Endothelial cell of hepatic sinusoid (primary cell): ENCODE measurements around the gene BMPR1B.

Experiments
- in situ Hi-C: cut with HindIII; loops from 2 replicates; pipeline ENCODE4 v1.10.0; 2017; ENCODE audit warnings: low sequenced_read_pairs

BMPR1B gene

DNA sequence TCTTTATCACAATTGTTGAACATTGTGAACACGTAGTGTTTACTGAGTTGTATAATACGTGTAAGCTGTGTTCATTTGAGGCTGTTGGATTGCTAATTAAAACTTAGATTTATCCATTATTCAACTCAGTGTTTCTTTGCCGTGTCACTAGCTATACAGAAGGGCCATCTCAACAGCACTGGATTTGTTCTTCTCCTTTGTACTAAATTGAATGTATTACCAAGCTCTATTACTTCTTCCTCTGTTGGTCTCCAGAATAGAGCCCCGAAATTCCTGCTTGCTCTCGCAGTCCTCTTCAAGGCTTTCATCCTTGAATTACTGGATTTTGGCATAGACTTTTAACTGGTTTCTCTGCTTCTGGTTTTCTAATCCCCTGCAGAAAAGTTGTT is 182.8 kb downstream of the BMPR1B start:
- in situ Hi-C loops, result no loop called here

DNA sequence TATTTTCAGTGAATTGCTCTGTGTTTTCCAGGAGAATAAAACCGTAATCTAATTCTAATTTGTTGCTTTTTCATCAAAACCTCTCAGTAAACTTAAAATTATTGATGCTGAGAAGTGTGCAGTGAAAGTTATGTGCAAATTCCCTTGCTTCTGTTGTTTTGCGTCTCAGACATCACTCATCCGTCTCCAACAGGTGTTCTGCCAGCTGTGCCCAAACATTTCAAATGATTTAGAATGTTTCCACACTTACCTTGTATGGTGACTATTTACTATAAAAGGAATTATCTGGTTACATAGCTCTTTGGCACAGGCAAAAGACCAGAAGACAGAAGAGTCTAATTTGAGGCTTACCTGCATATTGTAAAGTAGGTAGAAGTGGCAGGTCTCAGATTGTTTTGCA is 184.0 kb downstream of the BMPR1B start:
- in situ Hi-C loops, result no loop called here

DNA sequence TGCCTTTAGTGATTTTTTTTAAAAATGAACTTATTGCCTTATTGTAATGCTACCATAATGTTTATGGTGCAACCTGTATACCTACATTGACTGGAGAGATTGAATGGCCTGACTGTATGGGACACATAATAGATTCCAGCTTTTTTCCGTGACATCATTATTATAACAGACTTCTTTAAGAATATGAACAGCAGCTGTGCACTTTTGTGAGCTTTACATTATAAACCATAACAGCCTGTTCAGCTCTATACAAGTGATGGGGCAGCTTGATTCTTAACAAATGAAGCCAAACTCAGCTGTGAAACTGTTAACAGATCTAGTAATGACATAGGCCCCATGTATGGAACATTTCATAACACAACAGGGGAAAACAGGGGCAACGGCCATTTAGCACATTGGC is 187.0 kb downstream of the BMPR1B start:
- in situ Hi-C loops, result no loop called here

DNA sequence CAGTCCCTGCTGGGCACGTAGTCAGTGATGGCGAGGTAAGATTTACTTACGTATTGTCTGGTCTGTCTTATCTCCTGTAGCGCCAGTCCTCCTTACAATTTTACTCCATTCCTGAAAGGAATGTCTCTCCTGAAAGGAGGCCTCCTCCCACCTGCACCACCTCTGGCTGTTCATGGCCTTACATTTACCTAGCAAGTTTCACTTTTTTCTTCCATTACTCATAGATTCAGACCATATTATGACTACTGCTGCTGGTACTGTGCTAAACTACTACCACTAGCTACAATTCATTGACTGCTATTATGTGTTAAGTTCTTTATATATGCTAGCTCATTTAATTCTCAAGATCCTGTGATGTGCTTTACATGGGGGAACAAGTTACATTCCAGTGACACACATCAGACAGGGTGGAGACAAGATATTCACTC is 189.9 kb downstream of the BMPR1B start:
- in situ Hi-C loops, result no loop called here

DNA sequence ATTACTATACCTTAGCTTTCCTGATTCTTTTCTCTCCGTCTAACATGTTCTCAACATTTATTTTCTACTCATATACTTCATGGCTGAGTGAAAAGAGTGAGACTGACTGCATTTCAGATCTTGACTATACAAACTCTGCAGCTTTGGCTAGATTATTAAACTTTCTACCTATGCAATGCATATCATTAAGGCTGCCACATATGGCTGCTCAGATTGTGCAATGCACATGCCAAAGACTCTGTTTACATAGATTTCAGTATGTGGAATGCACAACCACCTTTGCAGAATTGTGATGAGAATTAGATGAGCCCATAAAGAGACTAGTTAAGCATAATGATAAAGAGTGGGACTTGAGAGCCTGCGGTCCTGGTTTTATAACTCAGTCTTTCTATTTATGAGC is 196.5 kb downstream of the BMPR1B start:
- in situ Hi-C loops, result no loop called here

DNA sequence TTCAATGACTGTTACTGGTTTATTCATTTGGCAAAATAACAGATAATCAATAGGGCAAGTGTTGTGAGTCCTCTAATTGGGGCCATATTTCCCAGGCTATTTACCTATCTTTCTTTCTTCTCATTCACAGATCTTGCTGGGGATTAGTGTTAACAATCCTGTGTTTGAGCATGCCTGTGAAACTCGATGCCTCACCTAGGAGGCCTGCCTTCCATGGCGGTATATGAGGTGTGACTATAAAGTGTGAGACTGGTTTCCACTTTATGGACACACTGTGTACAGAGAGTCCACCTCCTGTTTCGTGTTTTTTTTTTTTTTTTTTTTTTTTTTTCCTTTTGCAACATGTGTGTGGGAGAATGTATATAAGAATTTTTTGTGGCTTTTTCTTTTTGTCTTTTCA is 199.3 kb downstream of the BMPR1B start:
- in situ Hi-C loops, result no loop called here

DNA sequence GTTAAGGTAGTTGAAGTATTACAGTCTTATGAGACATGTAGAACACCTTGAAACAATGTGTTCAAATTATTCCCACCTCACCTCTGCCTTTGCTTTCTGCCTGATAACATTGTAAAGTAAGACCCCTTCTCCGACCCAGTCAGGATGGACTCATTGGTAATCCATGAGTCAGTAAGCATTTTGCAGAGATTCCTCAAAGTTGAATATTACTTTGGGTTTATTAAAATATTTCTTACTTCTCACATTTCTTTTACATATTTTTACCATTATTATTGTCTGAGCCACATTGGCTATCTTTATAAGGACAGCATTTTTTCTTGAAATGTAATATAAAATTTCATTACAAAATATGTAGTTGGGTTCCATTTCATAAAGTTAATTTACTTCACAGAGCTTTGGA is 201.6 kb downstream of the BMPR1B start:
- in situ Hi-C loops, result no loop called here

DNA sequence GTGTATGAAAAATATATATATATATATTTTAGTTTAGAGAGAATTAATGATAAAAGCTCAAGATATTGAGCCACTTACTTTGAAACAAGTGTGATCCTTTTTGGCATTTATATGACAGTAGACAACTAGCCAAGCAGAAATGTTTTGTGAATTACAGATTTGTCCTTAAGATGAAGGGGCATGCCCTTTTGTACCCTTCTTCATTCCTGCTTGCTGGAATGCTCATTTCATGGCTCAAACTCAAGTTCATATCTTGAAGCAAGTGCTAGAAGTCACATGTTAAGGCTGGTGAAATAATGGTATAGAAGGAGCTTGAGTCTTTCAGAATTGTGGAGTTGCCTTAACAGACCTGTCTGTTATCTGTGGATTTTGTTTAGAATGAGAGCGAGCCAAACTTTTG is 203.0 kb downstream of the BMPR1B start:
- in situ Hi-C loops, result no loop called here

DNA sequence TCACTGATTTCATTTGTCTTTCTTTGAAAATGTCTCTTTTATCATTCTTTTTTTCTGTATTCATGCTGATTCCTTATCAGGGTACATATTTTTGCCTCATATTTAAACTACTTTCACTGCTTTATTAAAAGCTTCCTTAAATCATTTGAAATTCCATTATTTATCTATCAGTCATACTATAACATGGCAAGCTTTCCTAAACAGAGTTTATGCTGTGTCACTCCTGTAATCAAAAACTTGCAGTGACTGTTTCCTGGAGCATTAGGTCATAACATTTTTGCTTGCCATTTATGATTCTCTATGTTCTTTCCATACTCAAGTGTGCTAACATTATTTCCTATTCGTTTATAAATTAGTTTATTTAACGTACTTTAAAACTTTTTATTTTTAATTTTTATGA is 203.7 kb downstream of the BMPR1B start:
- in situ Hi-C loops, result no loop called here

DNA sequence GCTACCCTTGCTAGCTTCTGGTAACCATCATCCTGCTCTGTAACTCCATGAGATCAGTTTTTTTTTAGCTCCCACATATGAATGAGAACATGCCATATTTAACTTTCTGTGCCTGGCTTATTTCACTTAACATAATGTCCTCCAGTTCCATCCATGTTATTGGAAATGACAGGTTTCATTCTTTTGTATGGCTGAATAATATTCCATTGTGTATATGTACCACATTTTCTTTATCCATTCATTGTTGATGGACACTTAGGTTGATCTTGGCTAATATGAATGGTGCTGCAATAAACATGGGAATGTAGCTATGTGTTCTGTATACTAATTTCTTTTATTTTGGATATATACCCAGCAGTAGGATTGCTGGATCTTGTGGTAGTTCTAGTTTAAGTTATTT is 204.7 kb downstream of the BMPR1B start:
- in situ Hi-C loops, result no loop called here

DNA sequence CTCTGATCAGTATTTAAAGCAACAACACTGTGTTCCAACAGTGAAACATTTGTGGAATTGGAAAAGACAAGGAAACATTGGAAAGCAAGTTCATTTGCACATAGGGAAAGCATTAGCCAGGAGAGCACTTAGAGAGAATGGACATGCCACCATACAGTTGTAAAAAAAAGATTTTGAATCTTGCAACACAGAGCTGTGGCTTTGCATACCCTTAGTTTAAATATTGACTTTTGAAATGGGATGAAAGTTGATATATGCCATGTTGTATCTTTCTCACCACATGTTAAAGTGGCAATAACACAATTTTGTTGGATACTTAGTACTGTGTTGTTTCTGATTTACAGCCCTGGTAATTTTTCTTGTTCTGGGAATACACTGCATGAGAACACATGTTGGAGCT is 208.1 kb downstream of the BMPR1B start:
- in situ Hi-C loops, result no loop called here

DNA sequence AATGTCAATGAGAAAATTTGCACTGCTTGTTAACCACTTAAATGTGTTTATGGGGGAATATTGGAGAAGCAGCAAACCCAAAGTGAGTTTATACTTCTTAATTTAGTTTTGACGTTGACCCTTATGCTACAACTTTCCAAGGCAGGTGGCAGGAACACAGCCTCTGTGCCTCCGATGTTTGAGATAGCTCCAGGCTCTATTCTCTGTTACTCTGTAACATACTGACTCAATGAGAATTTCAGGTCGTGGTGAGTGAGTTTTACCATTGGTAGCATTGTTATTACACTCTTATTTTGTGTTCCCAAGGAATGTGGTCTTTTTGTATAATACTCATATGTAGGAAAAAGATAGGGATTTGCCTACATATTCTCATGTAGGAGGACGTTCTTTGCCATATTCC is 210.7 kb downstream of the BMPR1B start:
- in situ Hi-C loops, result no loop called here

DNA sequence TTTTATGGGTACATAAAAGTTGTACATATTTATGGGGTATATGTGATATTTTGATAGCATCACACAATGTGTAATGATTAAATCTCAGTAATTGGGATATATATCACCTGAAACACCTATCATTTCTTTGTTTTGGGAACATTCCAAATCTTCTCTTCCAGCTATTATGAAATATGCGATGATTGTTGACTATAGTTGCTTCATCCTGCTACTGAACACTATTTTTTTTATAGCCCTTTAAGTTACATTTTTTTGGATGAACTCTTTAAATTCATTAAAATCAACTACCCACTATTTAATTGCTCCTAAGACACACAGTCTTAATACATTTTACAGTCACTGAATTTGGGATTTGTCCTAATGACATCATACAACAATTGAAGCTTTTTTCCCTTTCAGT is 212.9 kb downstream of the BMPR1B start:
- in situ Hi-C loops, result no loop called here

DNA sequence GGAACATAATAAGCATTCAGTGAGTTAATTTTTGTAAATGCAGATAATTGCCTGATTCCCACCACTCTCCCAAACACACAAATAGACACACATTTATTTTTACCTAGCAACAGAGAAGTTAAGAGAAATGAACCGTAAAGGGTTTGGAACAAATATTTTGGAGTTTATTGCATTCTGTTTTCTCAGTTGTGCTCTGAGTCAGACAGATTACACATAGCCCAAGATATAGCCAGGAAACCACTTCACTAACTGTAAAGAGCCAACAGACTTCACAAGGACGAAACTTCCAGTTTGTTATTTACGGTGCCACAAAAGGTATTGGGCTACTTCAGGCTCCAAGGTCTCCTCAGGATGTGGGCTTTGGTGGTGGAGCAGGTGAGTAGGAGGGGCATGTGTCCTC is 217.0 kb downstream of the BMPR1B start:
- in situ Hi-C loops, result no loop called here

DNA sequence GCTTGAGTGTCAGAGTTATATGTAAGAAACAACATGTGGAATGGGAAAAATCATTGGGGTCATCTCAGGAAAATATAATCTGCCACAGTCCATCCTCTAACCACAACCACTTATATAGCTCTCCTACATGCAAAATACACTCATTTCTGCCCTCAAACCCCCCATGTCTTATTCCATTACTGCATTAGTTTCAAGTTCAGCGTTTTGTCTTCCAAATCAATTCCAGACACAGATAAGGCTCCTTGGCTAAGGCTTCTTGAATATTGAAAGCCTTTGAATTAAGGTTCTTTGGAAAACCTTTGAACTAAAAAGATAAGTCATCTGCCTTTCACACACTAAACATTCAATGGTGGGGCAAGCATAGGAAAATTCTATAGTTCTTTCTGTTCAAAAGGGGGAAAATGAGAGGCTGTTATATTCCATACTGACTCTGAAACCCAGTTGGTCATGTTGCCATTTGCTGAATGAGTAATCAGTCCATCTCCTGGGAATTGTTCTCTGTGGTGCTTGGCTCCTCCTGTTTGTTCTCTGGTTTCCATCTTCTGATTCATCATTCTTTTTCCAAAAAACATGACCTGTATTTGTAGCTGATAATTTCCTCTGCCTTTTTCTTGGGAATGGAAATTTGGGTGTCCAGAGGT is 218.7 kb downstream of the BMPR1B start:
- in situ Hi-C loops, result no loop called here

DNA sequence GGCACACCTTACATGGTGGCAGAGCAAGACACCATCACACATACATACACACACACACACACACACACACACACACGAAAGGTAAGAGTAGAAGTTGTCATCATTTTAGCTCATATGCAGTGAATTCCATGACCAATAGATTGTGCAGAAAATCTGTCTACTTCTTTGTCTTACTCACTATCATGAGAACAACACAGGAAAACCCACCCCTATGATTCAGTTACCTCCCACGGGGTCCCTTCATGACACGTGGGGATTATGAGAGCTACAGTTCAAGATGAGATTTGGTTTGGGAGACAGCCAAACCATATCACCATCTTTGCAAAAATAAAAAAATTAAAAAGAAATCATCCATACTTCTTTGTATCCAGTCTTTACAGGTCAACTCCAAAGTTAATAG is 221.1 kb downstream of the BMPR1B start:
- in situ Hi-C loops, result no loop called here

DNA sequence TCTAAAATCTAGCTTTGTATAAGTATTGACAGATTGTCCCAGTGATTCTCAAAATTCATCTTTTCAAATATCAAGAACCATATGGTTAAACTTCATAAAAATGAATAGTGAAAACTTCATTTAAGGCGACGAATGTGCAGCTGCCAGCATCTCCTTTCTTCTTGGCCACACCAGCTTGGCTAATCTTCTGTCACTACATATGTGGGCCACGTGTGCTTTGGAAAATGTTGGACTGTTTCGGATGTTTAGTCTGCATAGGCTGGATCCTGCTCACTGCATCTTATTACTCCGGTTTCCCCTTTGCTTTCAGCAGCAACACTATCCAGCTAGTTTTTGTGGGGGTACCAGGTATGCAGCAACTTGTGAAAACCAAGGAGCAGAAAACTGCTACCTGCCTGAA is 221.9 kb downstream of the BMPR1B start:
- in situ Hi-C loops, result no loop called here

DNA sequence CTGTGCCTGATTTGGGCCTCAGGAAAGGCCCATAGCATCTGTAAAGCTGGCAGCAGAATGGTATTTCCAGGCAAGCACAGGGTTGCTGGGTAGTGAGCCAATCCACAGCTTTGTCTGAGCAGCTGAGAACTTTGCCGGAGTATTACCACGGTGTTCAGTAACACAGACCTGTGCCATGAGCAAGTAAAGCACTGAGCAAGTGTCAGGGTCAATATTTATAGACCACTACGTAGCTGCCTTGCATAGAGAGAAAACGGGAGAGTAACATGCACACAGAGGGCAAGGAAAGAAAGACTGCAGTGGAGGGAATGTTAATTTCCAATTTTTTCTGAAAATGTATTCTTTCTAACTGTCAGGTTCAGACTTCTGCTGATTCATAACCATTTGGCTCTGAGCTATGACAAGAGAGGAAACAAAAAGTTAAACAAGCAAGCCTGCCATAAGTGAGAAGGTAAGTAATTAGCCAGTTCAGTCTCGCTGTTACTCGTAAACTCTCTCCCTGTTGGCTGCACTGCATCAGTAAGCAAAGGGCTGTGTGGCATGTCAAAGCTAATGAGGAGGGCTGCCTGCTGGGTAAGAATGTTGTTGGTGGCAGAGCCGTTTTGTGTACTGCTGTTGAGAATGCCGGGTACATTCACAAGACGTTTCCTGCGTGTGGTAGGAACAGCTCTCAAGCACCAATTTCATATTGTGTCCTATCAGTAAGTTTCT is 238.1 kb downstream of the BMPR1B start:
- in situ Hi-C loops, result no loop called here

DNA sequence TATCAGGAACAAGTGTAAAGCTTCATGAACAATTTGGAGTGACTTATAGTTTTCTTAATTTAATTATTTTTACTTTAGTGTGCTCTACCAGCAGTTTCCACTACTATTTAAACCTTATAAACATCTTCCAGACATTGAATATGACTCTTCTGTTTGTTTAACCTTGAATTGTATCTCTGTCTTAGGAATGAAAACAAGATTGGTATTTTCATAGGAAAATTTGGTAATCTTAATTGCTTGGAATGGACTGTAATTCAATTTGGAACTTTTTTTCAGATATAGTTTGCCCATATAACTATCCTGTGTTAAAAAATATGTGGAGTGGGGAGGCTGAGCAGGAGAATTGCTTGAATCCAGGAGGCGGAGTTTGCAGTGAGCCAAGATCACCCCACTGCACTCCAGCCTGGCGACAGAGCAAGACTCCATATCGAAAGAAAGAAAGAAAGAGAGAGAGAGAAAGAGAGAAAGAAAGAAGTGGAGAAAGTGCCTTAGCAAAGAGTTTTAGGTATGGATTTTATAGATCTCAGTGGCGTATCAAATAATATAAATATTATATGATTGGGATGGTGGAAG is 242.4 kb downstream of the BMPR1B start:
- in situ Hi-C loops, result no loop called here

DNA sequence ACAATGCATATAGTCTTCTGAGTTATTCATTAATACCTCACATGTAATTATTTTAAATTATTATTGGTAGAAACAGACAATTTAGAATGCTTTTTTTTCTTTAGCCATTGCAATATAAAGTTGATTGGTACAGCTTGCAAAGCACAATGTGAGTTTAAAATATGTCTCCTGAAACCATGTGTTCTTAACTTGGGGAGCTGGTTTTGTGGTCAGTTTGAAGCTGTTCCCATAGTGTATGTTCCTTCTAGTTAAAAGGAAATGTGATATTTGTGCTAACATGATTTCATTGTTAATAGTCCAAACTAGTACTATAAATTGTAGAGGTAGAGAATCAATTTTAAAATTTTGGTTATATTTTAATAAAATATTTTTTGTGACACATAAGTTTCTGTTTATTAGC is 247.2 kb downstream of the BMPR1B start:
- in situ Hi-C loops, result no loop called here

DNA sequence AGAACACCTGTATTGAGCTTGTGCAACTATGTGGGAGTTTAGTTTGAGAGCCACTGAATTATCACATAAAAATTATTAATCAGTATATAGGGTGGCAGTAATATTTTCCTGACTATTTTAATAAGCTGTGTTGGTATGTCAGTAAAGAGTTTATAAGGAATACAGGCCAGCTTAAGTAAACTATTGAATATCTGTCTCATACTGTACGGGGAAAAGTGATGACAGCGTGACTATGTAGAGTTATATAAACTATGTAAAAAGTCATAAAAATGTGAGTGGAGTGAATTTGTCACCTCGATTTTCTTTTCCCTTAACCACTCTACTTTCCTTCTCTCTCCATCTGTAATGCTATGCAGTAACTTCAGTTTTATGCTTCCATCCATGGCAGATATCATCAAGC is 250.2 kb downstream of the BMPR1B start:
- in situ Hi-C loops, result no loop called here

DNA sequence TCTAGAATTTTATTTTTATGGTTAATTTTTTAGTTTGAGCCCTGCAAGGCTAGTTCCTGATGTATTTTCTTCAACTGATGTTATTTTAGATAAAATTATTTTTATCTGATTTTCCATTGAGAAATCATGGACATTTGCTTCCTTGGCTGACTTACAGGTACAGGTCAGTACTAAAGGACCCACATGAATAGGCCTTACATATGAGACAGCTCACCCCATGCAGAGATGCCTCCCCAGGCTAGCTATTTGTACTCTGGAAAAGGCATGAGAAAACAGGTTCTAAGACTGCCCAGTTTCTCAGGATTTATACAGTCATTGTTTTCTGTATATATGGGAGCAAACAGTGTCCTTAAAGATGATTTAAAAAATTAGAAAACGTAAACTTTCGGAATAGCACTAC is 255.5 kb downstream of the BMPR1B start:
- in situ Hi-C loops, result no loop called here

DNA sequence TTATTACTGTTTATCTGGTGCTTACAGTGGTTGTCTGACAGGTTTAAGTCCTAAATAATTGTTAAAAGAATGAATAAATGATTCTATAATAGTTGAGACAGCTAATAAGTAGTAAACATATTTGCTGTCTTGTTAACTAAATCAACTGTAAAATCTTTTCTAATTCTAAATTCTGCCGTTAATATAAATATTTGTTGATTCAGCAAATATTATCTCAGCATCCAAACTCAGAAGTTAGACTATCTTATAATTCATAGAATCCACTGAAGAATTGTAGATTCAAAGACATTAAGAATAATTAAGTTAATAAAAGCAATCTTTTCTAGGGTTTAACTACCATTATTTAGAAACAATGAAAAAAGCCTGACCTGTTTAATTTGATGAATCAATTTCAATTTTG is 256.3 kb downstream of the BMPR1B start:
- in situ Hi-C loops, result no loop called here
